Stimulated activated naive CD4-positive, alpha-beta T cell treated with Interleukin-2 at 50 U/mL for 16 hours (primary cell): ENCODE measurements around the gene LGR6.

Source experiments
- DNase-seq: peaks from one replicate; lab custom pipeline; 2025; lab: John Stamatoyannopoulos, UW

Gene LGR6

DNA sequence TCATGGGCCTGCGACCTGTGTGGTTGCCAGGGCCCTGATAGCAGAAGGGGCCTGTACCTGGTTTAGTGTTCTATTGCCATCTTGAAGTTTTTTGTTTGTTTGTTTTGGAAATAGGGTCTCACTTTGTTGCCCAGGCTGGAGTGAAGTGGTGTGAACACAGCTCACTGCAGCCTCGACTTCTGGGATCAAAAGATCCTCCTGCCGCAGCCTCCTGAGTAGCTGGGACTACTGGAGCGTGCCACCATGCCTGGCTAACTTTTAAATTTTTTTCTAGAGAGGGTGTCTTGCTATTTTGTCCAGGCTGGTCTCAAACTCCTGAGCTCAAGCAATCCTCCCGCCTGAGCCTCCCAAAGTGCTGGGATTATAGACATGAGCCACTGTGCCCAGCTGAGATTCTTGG is 75.2 kb downstream of the LGR6 start:
- no peak for DNase-seq

DNA sequence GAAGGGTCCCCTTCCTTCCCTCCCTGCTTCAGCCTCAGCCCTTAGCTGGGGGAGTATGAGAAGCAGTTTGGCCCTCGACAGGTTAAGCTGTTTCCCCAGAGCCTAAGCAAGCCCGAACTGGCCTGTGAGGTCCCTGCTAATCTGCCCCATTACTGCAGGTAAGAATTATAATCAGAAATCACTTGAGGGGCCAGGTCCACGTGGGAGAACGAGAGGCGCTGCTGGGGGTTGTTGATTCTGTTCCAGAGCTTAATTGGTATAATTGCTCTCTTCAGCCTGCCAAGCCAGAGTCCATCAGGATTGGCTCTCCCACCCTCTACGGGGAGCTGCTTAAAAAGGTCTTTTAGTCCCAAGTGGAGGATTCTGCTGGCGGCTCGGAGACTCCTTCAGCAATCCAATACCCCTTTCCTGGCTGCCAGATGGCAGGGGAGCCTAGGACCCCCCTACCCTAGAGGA is 77.3 kb downstream of the LGR6 start:
- DNase-seq = no peak

DNA sequence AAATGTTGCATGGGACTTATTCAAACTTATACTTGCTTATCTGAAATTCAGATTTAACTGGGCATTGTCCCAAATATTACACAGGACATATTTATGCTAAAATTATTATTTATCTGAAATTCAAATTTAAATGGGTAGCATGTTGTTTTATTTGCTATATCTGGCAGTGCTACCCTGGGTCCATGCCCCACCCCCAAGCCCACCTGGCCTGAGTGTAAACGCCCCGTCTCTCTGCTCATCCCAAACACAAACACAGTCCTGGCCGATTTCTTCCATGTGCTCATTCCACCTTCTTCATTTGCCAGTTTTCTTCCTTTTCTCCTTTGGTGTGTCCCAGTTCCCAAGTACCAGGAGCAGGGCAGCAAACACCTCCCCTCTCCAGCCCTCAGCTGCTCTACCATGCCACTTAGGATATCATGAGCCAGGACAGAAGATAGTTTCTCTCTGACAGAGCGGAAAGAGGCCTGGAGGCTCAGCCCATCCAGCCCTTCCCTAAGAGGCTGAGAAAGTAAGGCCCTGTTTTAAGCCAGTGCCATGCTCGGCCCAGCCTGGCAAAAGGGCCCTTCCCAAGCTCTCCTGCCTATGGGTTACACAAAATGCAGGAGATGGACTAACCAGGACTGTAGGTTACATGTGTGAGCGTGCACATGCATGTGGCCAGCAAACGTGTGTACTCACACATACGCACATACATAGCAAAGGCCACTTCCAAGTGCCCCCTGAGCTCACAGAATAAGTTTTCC is 78.7 kb downstream of the LGR6 start:
- no peak for DNase-seq

DNA sequence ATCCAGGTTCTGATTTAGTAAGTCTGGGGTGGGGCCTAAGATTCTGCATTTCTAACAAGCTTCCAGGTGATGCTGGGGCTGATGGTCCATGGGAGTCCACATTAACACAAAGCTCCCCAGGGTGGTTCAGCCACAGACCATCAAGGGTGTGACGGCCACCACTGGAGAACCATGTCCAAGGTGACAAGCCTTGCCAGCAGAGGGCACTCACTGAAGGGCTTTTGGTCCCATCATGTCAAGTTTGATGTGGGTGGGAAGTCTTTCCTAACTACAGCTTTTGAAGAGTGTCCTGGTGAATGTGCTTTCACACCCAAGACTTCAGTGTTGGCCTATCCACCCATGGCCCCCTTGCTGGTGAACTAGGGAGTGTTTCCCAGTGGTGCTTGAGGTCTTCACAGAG is 81.0 kb downstream of the LGR6 start:
- peak; percentile 4 for DNase-seq

- DNase-seq = no peak
Observed at GRCh38 chr1:202275061-202275770, 81.6 kb downstream of the LGR6 start.

- DNase-seq = no peak
Observed at GRCh38 chr1:202276081-202276715, 82.6 kb downstream of the LGR6 start.

GRCh38 chr1:202276920-202277319 is 83.3 kb downstream of the LGR6 start:
- DNase-seq = no peak

DNA sequence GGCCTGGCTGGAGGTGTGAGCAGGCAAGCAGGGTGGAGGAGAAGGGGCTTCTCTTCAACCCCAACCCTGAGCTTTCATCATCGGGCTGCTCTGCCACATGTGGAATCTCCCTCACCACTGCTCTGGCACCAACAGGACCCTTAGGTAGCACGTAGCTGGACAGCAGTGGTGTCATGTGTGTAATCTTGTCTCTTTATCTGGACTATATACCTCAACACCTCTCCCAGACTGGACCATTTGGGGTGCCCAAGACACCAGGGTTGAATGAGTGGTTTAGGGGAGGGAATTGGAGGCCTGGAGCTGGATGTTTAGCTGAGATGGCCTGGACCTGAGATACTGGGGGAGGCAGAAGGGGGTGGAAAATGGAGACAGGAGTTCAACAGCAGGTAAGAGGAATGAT is 85.2 kb downstream of the LGR6 start:
- DNase-seq = no peak

DNA sequence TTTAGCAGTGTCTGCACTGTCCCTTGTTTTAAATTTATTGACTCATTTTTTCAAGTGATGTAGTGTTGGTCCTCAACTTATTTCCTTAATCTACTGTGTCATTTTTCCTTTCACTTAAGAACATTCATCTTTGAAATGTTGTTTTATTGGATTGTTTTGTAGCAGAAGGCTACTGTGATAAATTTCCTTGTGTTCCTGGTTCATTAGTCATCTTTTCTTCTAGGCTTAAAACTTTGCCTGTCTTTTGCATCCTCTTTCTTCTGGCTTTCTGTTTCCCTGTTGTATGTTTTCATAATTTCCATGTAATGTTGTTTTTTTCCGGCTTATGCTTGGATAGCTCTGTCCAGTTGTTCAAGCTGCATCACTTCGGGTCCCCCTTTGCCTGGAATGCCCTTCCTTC is 86.2 kb downstream of the LGR6 start:
- DNase-seq = no peak

- no peak for DNase-seq
Observed at GRCh38 chr1:202280595-202280994, 87.0 kb downstream of the LGR6 start.

DNA sequence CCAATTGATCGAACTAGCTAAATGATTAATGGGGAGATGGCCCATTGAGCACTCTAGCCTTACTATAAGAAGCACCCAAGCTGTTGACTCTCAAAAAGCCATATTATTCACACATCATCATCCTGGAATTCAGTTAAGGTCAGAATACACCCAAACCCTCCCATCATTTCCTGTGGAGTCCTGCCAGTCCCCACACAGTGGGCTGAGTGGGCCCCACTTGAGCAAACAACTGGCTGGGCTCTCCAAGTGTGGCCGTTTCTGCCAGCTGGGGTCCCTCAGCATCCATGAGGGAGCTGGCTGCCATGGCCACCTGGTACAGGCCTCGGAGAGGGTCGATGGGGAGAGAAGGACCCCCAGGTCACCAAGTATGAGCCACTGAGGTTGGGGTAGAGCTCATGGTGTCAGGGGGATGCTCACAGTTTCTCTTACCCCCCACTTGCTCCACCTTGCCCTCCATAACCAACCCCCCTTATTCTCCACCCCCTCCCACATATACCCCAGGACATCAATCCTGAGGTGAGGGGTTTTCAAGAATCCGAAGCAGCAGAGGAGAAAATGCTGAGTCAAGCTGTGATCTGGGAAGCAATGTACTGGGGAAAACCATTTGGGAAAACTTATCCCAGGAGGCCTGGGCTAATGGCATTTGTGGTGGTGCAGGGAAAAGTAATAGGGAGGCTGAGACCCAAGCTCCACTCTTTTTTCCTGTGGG is 87.9 kb downstream of the LGR6 start:
- DNase-seq = no peak

GRCh38 chr1:202282025-202282371 is 88.4 kb downstream of the LGR6 start:
- DNase-seq = no peak

DNA sequence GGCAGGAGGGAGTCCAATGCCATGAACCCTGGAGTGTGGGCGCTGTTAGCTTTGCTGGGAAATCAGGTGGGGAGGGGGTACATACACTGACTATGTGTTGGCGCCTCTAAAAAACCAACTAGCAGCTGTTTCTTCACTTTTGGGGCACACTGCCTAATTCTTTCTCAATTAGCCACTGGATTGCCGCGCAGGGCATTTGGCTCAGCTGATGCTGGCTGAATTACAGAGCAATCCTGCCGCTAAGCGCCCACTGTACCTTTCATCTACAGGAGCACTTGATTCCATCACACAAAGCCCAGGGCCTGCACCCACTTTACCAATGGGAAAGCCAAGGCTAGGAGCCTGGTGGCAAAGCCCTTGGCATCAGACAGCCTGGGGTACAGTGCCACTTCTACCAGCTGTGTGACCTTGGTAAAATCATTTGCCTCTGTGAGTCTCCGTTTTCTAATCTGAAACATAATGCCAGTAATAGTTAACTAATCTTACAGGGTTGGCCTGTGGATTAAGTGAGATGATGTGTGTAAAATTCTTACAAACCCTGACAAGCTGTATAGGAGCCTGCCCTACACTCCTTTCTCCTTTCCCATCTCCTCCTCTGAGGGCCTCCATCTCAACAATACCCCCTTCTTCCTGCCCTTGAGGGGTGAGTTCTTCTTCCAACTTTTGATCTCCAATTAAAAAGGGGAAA is 89.1 kb downstream of the LGR6 start:
- DNase-seq = no peak

DNA sequence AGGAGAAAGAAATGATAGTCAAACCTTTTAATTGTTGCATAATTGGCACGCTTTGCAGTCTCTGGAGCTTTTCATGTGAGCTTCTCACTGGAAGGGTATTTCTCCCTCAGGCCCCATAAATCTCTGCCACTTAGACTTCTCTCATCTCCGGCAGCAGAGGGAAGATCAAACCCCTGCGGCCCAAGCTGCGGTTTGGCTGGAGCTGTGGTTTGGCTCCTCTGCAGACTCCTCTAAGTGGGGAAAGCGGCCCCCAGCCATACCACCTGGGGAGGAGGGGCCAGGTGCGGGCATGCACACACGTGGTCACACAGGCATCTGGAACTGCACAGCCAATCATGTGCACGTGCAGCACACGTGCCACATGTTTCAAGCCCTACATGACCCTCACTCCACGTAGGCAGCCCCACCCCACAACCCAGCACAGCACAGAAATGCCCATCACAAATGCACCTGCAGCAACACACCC is 89.8 kb downstream of the LGR6 start:
- DNase-seq = no peak

DNA sequence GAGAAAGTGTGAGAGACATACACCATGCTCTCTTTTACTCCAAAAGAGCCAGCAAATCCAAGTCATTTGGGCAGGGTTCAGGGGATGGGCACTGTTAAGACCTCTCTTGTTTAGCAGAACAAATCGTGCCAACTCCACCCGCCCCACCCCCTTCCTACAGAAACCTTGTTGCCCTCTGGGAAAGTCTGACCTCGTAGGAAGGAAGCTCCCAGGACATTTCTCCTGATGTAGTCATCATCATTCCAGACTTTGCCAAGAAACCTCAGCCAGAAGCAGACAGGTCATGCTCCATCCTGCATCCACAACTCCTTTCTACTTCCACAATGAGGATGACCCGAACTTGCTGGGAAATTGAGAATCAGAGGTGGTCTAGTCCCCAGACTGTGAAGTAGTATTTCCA is 90.4 kb downstream of the LGR6 start:
- no peak for DNase-seq

GRCh38 chr1:202285908-202286307 is 92.3 kb downstream of the LGR6 start:
- no peak for DNase-seq

DNA sequence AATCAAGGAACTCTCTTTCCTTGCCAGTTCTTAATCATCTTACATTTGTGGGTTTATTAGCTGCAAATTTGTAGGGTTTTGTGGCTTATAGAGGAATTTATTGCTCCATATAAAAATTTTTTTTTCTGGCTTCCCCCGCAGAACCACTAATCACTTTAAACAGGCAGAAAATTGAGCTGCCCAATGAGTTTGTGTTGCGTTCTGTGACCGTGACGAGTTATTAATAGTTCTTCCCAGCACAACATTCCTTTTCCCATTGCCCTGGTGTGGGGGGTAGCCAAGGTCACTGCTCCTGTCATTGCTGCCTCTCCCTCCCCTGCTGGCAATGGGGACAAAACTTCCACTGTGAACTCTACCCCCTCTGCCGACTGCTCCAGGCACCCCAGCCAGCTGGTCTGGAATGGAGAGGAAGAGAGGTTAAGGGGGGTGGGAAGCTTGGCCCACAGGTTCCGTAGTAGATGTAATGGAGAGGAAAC is 93.1 kb downstream of the LGR6 start:
- no peak for DNase-seq

DNA sequence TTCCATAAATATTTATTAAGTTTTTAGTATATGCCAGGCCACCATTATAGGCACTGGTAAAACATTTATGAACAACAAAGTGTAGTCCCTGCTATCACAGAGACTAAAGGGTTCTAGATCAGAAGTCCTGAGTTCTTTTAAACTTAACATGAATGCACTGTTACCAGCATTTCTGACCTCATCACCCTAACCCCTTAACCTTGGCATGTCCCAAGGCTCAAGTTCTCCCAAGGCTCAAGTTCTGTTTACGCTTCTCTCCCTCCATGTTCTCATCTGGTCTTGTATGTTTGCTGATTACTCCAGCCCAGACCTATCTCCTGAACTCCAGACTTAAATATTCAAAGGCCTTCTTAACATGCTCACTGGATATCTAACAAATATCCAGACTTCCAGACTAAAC is 93.6 kb downstream of the LGR6 start:
- DNase-seq = no peak

- DNase-seq = no peak
Observed at GRCh38 chr1:202288177-202288576, 94.6 kb downstream of the LGR6 start.

DNA sequence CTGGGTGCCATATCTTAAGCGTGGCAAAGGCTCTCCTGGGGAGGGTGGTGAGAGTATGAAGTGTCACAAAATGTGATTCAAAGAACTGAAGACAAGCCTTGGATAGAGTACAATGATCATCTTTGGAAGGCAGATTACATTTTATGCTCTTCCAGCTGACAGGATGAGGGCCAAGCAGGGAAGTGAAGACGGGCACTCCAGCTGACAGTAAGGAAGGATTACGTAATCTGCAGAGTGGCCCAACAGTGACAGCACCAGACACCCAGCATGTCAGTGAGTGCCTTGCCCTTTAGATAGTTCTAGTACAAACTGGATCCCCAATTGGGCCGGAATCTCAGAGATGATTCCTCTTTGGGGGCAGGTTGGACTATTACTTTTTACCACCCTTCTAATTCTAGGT is 95.4 kb downstream of the LGR6 start:
- DNase-seq = no peak

DNA sequence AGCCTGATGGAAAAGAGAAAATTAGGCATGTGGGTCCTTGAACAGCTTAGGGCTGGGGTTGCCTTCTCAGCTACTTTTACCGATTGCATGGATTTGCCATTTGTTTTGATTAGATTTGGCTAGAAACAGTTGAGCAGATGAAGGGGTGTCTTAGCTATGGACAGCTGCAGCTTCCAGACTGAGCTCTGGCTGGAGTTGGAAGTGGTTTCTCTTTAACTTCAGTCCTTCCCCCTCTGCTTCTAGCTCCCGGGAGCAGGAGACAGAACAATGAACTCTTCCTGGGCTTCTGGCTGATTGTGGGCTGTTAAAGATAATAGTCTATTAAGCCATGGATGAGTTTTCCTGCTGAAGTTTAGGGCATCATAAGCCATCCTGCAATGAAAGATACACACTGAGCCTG is 97.4 kb downstream of the LGR6 start:
- no peak for DNase-seq
